HepG2 (cell line): ENCODE measurements around the gene POC1A. TPM values are rescaled to one million over a fixed set of nuclear protein-coding genes. Genes with fewer than 3 reads are reported as not detected.

Source experiments
- ATAC-seq: fragments of 200-7000 bp; cut with Tn5 transposase; 3 replicates; pipeline ENCODE4 v1.9.1; 2020; ENCODE audit warnings: mild to moderate bottlenecking, moderate library complexity
- BruUV-seq: library from RNA; stranded (reverse); fragments of 400-500 nt; replicated peaks from 2 replicates; lab custom pipeline; 2021; lab: Mats Ljungman, UMichigan
- CTCF ChIA-PET: fragments of 300-600 bp; formaldehyde crosslinking; extraction: SDS; loops from one replicate; lab custom pipeline; 2021; ENCODE audit warnings: low total read pairs, inconsistent platforms, low intra/inter-chr PET ratio; lab: Yijun Ruan, JAX
- POLR2A ChIA-PET: fragments of 350-600 bp; sonication (Branson Sonifier 250); formaldehyde crosslinking; loops from one replicate; lab custom pipeline; 2020; ENCODE audit warnings: antibody characterized with exemption, inconsistent platforms; lab: Yijun Ruan, JAX
- DNase-seq: peaks from one replicate; pipeline ENCODE4 v3.0.0-alpha.2; 2015; ENCODE audit warnings: low spot score
- FAIRE-seq: peaks from 3 replicates; lab custom pipeline; 2011; peaks lifted over from hg19 to GRCh38; lab: Jason Lieb, UNC
- H2AFZ ChIP-seq: one replicate; pipeline ENCODE4 v1.6.1; 2011; ENCODE audit warnings: low read length, inconsistent platforms
- H3K27ac ChIP-seq: fragments of 300-600 bp; 3 replicates; pipeline ENCODE4 v1.8.0; 2011; ENCODE audit warnings: mixed run types, mild to moderate bottlenecking, mixed read lengths, low read length, inconsistent platforms; ENCODE audit not compliant: insufficient read depth; ENCODE audit errors: extremely low read length
- H3K27me3 ChIP-seq, 2 experiments: fragments of 200-600 bp in 1 of 2; 2 replicates in 1 of 2; 3 replicates in 1 of 2; pipeline versions ENCODE4 v1.6.0 to v1.8.0; 2011; ENCODE audit warnings: low read length in 2 of 2, mild to moderate bottlenecking in 2 of 2, moderate library complexity in 2 of 2, inconsistent platforms in 1 of 2; ENCODE audit not compliant: insufficient read depth in 2 of 2, control insufficient read depth in 1 of 2
- H3K36me3 ChIP-seq, 2 experiments: fragments of 200-600 bp in 1 of 2; replicated peaks in 1 of 2; 2 replicates in 1 of 2; 3 replicates in 1 of 2; pipeline versions ENCODE4 v1.5.1 to v1.8.0; 2011; ENCODE audit warnings: low read length in 2 of 2, inconsistent platforms in 1 of 2; ENCODE audit not compliant: insufficient read depth in 2 of 2, control insufficient read depth in 1 of 2
- H3K4me1 ChIP-seq: 2 replicates; pipeline ENCODE4 v1.5.1; 2012; ENCODE audit warnings: low read length, inconsistent platforms; ENCODE audit not compliant: insufficient read depth
- H3K4me2 ChIP-seq: 2 replicates; pipeline ENCODE4 v1.6.0; 2011; ENCODE audit warnings: low read depth, low read length, inconsistent platforms
- H3K4me3 ChIP-seq, 3 experiments: fragments of 200-600 bp in 1 of 3; sonication (generic), shearing (Covaris generic) in 1 of 3; replicated peaks in 1 of 3; 2 replicates each; pipeline ENCODE4 v1.5.1; 2011 to 2016; ENCODE audit warnings: low read length in 3 of 3, inconsistent platforms in 2 of 3, low read depth in 2 of 3, mild to moderate bottlenecking in 2 of 3, control low read depth in 1 of 3, mixed read lengths in 1 of 3; ENCODE audit not compliant: insufficient read depth in 1 of 3
- H3K79me2 ChIP-seq: one replicate; pipeline ENCODE4 v1.6.1; 2011; ENCODE audit warnings: low read length, inconsistent platforms; ENCODE audit not compliant: insufficient read depth
- H3K9ac ChIP-seq: 2 replicates; pipeline ENCODE4 v1.6.0; 2011; ENCODE audit warnings: mild to moderate bottlenecking, low read depth, low read length, inconsistent platforms; ENCODE audit not compliant: insufficient read depth
- H3K9me3 ChIP-seq: 2 replicates; pipeline ENCODE4 v1.5.1; 2012; ENCODE audit warnings: mild to moderate bottlenecking, low read length
- H4K20me1 ChIP-seq: 2 replicates; pipeline ENCODE4 v1.6.0; 2011; ENCODE audit warnings: inconsistent platforms, mild to moderate bottlenecking, low read length, moderate library complexity; ENCODE audit not compliant: insufficient read depth
- CBFB ChIP-seq: sonication (generic); formaldehyde crosslinking; IDR thresholded peaks from 2 replicates; pipeline ENCODE4 v1.4.0; 2020; ENCODE audit warnings: missing genetic modification reagents
- CHD4 ChIP-seq: fragments of 200-600 bp; sonication (generic); IDR thresholded peaks from 2 replicates; pipeline ENCODE4 v1.7.0; 2017; ENCODE audit warnings: mild to moderate bottlenecking, low read length, borderline replicate concordance
- CREB1 ChIP-seq, 2 experiments: fragments of 450-650 bp in 1 of 2; IDR thresholded peaks; 2 replicates each; pipeline ENCODE4 v1.6.1; 2016 to 2017; ENCODE audit warnings: control low read depth in 1 of 2, mild to moderate bottlenecking in 1 of 2, missing compliant biosample characterization in 1 of 2, missing genetic modification characterization in 1 of 2
- IRF2 ChIP-seq: IDR thresholded peaks from 2 replicates; pipeline ENCODE4 v1.6.1; 2018; ENCODE audit warnings: missing genetic modification reagents, missing compliant biosample characterization
- MYNN ChIP-seq: sonication (generic); formaldehyde crosslinking; IDR thresholded peaks from 2 replicates; pipeline ENCODE4 v1.4.0; 2020; ENCODE audit warnings: mild to moderate bottlenecking, low read depth, missing genetic modification reagents
- SNAPC4 ChIP-seq: sonication (generic); formaldehyde crosslinking; IDR thresholded peaks from 2 replicates; pipeline ENCODE4 v1.4.0; 2020; ENCODE audit warnings: mild to moderate bottlenecking, missing genetic modification reagents
- SP2 ChIP-seq: sonication (generic); formaldehyde crosslinking; IDR thresholded peaks from 2 replicates; pipeline ENCODE4 v1.5.1; 2020; ENCODE audit warnings: mild to moderate bottlenecking, missing genetic modification reagents
- TOE1 ChIP-seq: sonication (generic); formaldehyde crosslinking; IDR thresholded peaks from 2 replicates; pipeline ENCODE4 v1.4.0; 2020; ENCODE audit warnings: mild to moderate bottlenecking, missing genetic modification reagents
- ZMYM4 ChIP-seq: sonication (generic); formaldehyde crosslinking; IDR thresholded peaks from 2 replicates; pipeline ENCODE4 v1.8.1; 2023; ENCODE audit warnings: mild to moderate bottlenecking, missing genetic modification reagents
- ZNF549 ChIP-seq: sonication (generic); formaldehyde crosslinking; IDR thresholded peaks from 2 replicates; pipeline ENCODE4 v1.5.0; 2020; ENCODE audit warnings: missing genetic modification reagents
- ZNF550 ChIP-seq: sonication (generic); formaldehyde crosslinking; IDR thresholded peaks from 2 replicates; pipeline ENCODE4 v1.4.0; 2020; ENCODE audit warnings: mild to moderate bottlenecking, missing genetic modification reagents, borderline replicate concordance
- ZNF558 ChIP-seq: sonication (generic); formaldehyde crosslinking; IDR thresholded peaks from 2 replicates; pipeline ENCODE4 v1.9.0; 2022; ENCODE audit warnings: mild to moderate bottlenecking, missing genetic modification reagents, borderline replicate concordance
- ZNF567 ChIP-seq: sonication (generic); formaldehyde crosslinking; IDR thresholded peaks from 2 replicates; pipeline ENCODE4 v1.8.1; 2023; ENCODE audit warnings: mild to moderate bottlenecking, missing genetic modification reagents, borderline replicate concordance
- ZNF775 ChIP-seq: sonication (generic); formaldehyde crosslinking; IDR thresholded peaks from 2 replicates; pipeline ENCODE4 v1.4.0; 2020; ENCODE audit warnings: missing genetic modification reagents, mild to moderate bottlenecking, moderate library complexity, borderline replicate concordance
- WGBS: methylation state at CpG from one replicate; pipeline ENCODE4 v1.1.6; 2017; ENCODE audit warnings: low lambda C conversion rate; 5-methylcytosine and 5-hydroxymethylcytosine counted together
- in situ Hi-C: cut with HindIII; loops from 2 replicates; pipeline ENCODE4 v1.10.0; 2017; ENCODE audit warnings: low pct_unique_long_range_greater_than_20kb; ENCODE audit not compliant: extremely low pct_ligation_motif_present
- intact Hi-C: fragments of 100-400 bp; cut with micrococcal nuclease; formaldehyde crosslinking; loops from one replicate; pipeline ENCODE4 v1.10.0; 2022; ENCODE audit not compliant: unreplicated experiment
- polyA plus RNA-seq, 8 experiments: library from polyadenylated mRNA; depleted of rRNA in 3 of 8; stranded (reverse) in 7 of 8; unstranded in 1 of 8; fragments of >200 nt; fragmentation: Illumina TruSeq in 4 of 8; extraction: Trizol in 4 of 8; gene quantifications; 2 replicates each; pipeline versions ENCODE4 v1.2.1 to v1.2.3, GENCODE V29; 2011 to 2016; ENCODE audit warnings: low read depth in 4 of 8, missing spikeins in 1 of 8, mixed read lengths in 1 of 8; ENCODE audit not compliant: insufficient read depth in 1 of 8
- total RNA-seq, 5 experiments: library from RNA; depleted of rRNA; stranded (reverse); fragments of >200 nt; fragmentation: Illumina TruSeq; extraction: Trizol; gene quantifications; 2 replicates each; pipeline ENCODE4 v1.2.3, GENCODE V29; 2016; ENCODE audit warnings: low read depth in 1 of 5

Gene POC1A
- total and polyA plus RNA-seq, 2 of the 13 experiments (the other 11 are each of a cell fraction or from before 2014, with no cell fraction given): 14.6 to 20.0 TPM

- ATAC-seq (no peak), DNase-seq (no peak), FAIRE-seq (no peak)
- Histone ChIP-seq H3K79me2 (no peaks in the 10 kb centered on the region), H3K9ac (no peak overlapping the region), H3K4me2 (no peak overlapping the region), H3K27me3 (no peaks in the 10 kb centered on the region), H3K36me3 (peaks cover 0 to 14% of the 10 kb centered on the region in 2 experiments; a peak in 1 of 5 replicates), H4K20me1 (no peaks in the 10 kb centered on the region), H3K4me1 (peaks cover 53% of the 10 kb centered on the region), H3K27ac (no peak overlapping the region), H2AFZ (no peak overlapping the region), H3K9me3 (no peaks in the 10 kb centered on the region), H3K4me3 (no peak overlapping the region)
- intact Hi-C loops (no loop called here), in situ Hi-C loops (no loop called here)
- BruUV-seq: no TSS peak
- TF ChIP-seq CREB1 (IDR thresholded peaks at IDR 0.05): peak; percentile 51; the same call in 1 of the 2 replicates
- TF ChIP-seq CREB1 (CRISPR knock-in tag; IDR thresholded peaks at IDR 0.05): no peak
- TF ChIP-seq ZNF567: no peak
- POLR2A ChIA-PET: no interaction called here
- CTCF ChIA-PET: no interaction called here
- WGBS: 92% methylated on average over 9 of the region's 12 CpGs
Observed at GRCh38 chr3:52090131-52090932, 63.9 kb downstream of the POC1A start.

GRCh38 chr3:52089691-52090090 lies 64.5 kb downstream of the POC1A start:
- CTCF ChIA-PET: no interaction called here
- no peak for ATAC-seq
- no peak overlapping the region; the same call in 1 of the 2 replicates for H3K9ac ChIP-seq
- TF ChIP-seq CBFB (CRISPR knock-in tag) (no peak), ZMYM4 (CRISPR knock-in tag) (no peak), MYNN (CRISPR knock-in tag) (no peak), SNAPC4 (CRISPR knock-in tag) (no peak), ZNF549 (CRISPR knock-in tag) (no peak), ZNF558 (no peak), ZNF775 (CRISPR knock-in tag) (no peak), IRF2 (no peak), SP2 (no peak), TOE1 (CRISPR knock-in tag) (no peak), ZNF550 (CRISPR knock-in tag) (no peak), CHD4 (no peak)

More at GRCh38 chr3:52089691-52090090, 64.5 kb downstream of the POC1A start:
- Histone ChIP-seq H3K4me2 (no peak overlapping the region), H2AFZ (no peak overlapping the region), H3K9me3 (no peaks in the 10 kb centered on the region), H3K4me3 (no peak overlapping the region), H3K79me2 (no peaks in the 10 kb centered on the region), H4K20me1 (no peaks in the 10 kb centered on the region), H3K36me3 (0 out of 5 replicates have a peak, but pooled peaks cover 0 to 13% of the 10 kb centered on the region in 2 experiments), H3K27ac (no peak overlapping the region), H3K4me1 (peaks cover 53% of the 10 kb centered on the region), H3K27me3 (no peaks in the 10 kb centered on the region)
- FAIRE-seq (no peak), DNase-seq (no peak)
- intact Hi-C loops: no loop called here
- POLR2A ChIA-PET: no interaction called here
- 87% methylated on average over 4 of the region's 4 CpGs for WGBS
- in situ Hi-C loops: no loop called here
- no TSS peak for BruUV-seq
